Hematopoietic multipotent progenitor cell treated with erythropoietin and hydrocortisone succinate and interleukin-3 and kit ligand, for 8 days (in vitro differentiated cells): Measurements from ENCODE around the gene KCMF1.

Experiments
- DNase-seq: peaks from one replicate; pipeline ENCODE4 v3.0.0-alpha.2; 2015

The KCMF1 gene

DNA sequence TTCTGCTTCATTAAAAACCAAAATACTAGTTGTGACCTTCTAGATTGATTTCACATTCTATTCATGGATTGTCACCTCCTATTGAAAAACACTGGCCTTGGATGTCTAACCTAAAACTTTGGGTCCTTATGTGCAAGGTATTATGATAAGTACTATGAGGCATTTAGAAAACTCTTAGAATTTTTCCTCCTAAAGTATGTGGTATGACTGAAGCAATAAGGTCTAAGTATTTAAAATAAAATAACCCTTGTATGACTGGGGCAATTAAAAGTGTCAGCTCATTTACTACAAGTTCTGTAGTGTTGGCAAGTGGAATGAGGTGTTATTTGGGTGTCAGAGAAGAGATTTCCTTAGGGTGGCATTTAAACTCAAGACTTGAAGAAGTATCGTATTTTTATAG lies 15.1 kb downstream of the KCMF1 start:
- no peak for DNase-seq

DNA sequence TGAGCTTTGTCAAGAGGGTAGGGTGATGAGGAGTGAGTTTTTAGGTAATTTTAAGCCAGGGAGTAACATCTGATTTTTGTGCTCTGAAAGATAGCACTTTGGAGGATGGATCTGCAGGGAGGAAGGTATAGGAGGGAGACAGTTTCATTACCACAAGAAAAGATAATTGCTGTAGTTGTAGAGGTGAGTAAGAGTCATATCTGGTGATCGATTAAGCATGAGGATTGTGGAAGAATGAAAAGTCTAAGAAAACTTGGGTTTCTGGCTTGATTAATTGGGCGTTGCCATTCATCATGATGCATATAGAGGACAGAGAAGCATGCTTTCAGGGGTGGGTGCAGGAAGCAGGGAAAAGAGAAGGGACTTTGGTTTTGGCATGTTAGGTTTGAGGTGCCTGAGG lies 18.5 kb downstream of the KCMF1 start:
- DNase-seq = no peak

DNA sequence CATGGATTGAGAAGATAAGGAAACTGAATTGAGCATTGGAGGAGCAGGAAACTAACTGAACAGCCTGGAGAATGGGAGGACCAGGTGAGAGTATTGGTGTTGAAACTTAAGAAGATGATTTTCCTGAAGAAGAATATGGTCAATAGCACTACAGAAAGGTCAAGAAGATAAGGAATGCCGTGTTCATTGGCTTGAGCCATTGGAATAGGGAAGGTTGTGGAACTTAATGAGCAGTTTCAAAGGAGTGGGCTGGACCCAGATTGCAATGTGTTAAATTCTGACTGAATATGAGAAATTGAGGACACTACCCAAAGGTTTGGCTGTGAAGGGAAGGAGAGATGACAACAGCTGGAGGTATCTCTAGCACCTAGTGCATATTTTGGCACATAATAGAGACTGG lies 19.0 kb downstream of the KCMF1 start:
- no peak for DNase-seq

DNA sequence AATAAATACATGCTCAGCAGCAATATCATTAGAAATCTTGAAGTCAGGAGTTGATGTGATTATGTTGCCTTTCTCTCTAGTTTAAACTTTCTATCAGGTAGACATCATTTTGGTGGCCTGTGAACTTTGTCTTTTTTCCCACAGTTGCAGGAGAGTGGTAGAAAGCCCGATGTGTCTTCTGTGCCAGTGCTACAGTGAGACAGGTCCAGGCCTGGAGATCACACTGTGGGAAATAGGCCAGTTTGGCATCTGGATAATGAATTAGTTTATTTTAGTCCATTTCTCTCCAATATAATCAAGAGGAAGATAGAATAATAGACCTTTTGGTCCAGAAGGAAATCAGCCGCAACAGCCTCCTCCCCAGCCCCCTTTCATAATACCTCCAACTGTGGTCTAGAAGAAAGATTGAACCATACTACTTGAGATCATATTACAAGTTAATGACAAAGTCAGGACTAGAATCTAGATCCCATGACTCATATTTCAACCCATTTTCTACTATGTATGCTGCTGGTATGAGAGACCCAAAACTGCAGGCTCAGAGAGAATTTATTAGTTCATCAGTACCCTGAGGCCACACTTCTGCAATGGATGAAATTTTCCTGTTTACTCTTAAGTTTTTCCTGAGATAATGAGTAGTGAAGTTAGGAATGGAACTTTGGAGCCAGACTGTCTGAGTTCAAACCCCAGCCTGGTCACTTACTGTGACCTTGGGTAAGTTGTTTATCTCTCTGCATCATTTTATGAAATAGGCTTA lies 20.6 kb downstream of the KCMF1 start:
- no peak for DNase-seq

DNA sequence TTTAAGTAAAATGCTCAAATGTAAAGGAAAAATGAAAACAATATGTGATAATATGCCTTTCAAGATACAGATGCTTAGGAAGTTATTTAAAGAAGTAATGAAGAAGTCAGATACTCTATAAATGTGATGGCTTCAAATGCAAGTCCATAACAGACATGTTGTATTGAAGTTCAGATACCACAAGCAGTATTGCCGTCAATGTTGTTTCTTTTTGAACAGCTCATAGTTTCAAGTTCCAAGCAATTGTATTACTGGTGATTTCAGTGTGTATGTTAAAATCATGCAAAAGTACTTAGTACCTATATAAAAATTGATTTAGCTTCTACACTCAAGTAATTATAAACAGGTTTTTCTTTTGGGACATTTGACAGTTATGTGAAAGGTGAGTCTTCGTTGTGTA lies 24.9 kb downstream of the KCMF1 start:
- DNase-seq = no peak

DNA sequence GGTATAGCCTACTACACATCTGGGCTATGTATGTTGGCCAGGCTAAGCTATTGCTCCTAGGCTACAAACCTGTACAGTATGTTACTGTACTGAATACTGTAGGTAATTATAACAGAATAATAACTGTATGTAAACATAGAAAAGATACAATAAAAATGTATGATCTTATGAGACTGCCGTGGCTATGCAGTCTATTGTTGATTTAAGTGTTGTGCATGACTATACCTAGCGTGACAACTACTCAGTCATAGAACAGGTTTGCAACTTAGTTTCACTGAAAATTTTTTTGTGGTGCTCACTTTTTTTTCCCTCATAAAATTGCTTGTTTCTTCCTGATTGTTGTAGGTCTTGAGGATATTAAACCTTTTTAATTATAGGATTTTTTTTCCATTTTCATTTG lies 25.9 kb downstream of the KCMF1 start:
- DNase-seq = no peak

DNA sequence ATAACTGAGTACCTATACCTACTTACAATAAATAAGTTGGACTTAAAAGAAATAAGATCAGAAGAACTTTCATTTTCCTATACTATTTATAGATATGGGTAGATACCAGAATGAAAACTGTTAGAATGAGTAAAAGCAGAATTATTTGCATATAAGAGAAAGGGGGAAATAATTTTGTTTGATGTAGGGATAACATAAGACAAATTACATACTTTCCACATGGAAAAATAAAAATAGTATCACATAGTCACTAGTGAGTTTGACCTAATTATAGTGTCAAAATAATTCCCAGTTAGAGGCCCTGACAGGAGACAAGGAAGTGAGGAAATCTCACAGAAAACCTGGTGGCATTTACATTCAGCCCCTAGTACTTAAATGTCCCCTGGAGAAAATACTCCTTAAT lies 28.6 kb downstream of the KCMF1 start:
- no peak for DNase-seq

DNA sequence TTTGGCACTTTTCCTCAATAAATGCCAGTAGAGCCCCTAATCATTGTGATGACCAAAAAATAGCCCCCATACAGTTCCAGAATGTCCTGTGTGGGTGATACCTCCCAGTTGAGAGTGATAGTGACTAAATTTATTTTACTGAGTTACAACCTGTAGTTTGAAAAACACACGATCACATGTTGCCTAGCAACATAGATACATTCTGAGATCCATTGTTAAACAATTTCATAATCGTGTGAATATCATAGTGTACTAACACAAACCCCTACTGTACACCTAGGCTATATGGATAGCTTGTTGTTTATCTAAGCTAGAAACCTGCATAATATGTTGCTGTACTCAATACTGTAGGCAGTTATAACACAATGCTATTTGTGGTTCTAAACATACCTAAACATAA lies 30.6 kb downstream of the KCMF1 start:
- no peak for DNase-seq

DNA sequence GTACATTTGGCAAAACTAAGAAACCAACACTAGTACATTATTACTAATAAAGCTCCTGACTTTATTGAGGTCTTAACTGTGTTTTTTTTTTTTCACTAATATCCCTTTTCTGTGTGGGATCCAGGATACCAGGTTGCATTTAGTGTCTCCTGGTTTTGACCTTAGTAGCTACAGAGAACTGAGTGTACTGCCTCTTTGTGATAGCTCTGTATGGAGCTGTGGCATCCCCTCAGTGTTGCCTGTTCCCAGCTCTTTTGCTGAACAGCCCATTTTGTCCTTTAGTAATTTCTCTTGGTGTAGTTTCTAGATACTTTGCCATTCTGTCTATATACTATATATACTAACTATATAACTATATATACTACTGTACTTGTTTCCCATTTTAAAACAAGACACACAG lies 31.6 kb downstream of the KCMF1 start:
- DNase-seq = no peak

DNA sequence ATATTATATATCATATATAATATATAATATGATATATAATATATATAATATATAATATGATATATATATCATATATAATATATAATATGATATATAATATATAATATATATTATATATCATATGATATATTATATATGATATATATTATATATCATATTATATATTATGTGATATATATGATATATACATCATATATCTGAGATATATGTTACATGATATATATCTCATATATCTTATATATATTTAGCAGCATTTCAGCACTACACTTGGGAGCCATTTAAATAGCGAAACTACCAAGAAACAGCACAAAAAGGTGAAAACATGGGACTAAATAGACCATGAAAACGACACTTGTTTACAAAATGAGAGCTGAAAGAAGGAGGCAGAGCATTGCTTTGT lies 37.3 kb downstream of the KCMF1 start:
- DNase-seq = no peak

DNA sequence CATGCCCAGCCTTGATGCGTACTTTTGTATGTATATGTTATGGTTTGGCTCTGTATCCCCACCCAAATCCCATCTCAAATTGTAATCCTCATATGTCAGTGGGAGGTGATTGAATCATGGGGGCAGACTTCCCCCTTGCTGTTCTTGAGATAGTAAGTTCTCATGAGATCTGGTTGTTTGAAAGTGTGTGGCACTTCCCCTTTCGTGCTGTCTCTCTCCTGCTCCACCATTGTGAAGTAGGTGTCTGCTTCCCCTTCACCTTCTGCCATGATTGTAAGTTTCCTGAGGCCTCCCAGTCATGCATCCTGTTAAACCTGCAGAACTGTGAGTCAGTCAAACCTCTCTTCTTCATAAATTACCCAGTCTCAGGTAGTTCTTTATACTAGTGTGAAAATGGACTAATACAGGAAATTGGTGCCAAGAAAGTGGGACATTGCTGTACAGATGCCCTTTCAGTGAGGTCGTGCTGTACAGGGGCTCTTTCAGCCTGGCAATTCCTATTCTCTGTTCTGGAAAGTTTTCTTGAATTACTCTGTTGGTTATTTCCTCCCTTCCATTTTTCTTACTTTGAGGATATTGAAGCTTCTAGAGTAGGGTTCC lies 38.2 kb downstream of the KCMF1 start:
- DNase-seq = peak; percentile 20

DNA sequence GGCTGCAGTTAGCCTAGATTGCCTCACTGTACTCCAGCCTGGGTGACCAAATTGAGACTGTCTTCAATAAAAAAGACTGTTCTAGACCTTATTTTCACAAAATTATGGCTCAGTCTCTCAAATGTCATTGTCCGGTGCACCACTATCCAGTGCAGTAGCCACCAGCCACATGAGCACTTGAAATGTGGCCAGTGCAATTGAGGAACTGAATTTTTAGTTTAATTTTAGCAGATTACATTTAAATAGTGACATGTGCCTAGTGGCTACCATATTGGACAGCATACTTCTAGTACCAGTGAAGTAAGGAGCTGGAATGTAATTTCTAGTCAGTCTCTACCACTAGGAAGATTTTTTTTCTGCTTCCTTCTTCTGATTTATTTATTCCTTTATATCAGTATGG lies 39.4 kb downstream of the KCMF1 start:
- no peak for DNase-seq

DNA sequence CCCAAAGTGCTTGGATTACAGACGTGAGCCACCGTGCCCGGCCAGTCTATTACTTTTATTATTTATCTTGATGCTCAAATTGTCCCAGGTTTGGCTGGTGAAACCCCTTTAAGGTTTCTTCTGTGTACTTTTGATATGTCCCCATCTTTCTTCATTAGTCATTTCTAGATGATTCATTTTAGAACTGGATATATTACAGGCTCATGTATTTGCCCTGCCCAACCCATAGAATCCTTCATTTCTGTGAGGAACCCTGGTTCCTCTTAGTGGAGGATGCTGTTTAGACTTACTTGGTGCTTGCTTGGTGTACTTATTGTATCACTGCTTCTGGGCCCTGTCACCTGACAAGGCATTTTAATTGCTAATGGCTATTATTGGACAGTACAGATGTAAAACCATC lies 40.1 kb downstream of the KCMF1 start:
- no peak for DNase-seq

DNA sequence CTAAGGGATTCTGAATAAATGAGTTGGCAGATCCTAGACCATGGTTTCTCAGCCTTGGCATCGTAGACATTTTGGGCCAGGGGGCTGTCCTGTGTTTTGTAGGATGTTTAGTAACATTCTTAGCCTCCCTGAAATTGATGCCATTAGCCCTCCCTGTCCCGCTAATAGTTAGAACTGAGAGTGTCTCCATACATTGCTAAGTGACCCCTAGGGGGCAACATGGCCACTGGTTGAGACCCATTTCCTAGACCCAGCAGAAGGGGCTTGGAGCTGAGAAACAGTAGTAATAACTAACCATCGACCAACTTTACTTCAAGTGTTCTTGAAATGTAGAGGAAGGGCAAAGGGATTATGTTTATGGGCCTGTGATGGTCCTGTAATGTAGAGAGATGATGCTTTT lies 40.8 kb downstream of the KCMF1 start:
- peak; percentile 36 for DNase-seq

DNA sequence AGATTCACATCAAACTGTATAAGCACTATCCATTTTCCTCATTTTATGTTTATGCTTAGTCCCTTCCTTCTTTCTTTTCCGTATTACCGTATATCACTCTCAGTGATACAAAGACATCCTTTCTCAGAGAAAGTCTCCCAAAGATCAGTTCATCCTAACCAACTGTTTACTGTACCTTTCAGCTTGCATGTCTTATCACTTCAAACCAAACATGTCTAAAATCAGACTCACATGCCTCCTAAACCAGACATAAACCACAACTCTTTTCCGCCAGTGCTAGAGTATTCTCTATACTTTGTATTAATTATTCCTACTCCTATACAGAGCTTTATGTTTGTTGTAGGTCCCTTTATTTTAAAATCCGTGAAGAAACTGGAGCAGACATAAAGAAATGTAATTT lies 41.5 kb downstream of the KCMF1 start:
- DNase-seq = peak; percentile 58

DNA sequence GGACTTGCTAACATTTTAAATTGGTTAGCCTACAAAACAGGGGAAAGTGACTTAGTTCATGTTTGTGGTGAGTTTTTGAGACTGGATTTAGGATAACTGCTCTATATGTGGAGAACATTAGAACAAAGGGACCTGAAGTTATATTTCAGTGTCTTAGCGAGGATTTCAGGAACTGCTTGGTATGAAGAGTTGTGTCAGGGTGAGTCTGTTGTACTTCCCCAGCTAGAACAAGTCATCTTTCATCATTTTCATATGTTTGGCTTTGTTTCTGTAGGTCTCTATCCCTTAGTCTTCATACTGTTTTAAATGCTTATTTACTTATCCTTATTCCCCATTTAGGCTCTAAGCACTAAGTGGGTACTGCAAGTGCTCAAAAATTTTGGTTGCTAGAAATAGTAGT lies 41.9 kb downstream of the KCMF1 start:
- no peak for DNase-seq

DNA sequence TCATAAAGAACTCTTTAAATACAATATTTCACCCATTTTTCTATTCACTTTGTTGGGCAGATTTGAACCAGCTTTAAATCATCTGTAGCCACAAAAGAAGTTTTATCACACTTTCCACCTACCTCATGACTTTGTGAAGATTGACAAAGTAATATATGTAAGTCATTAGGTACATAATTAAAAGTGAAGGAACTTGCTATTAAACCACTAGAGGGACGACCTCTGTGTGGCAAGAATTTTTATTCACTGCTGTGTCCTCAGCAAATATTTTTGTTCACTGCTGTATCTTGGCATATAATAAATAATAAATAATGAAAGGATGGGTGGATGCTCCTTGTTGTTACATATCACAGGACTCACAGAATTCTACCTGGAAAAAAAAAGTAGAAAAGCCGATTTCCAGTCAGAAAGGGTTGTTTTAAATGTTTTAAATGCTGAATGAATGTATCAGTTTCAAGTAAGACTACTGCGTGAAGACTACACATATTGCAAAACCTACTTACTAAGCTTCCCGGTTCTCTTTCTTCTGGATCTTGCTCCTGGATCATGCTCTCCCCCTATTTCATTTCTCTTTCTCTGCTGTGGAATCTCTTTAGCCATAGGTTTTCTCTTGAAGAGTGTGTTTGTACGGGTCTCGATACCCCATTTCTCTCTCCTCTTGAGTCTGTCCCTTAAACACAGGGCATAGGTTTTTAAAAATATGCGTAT lies 44.8 kb downstream of the KCMF1 start:
- peak; percentile 28 for DNase-seq

DNA sequence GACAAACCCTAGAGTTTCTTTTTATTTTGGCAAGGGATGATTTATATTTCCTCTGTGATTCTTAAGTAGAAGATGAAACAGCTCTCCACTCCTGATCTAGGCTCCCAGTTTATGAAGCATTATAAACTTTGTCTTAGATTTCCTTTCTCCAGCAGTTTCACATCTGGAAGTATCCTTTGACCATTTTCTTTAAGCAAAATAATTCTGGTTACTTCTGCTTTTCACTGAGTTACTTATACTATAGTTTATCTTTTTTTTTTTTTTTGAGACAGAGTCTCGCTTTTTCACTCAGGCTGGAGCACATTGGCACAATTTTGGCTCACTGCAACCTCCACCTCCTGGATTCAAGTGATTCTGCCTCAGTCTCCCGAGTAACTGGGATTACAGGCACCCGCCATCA lies 45.5 kb downstream of the KCMF1 start:
- DNase-seq = no peak

DNA sequence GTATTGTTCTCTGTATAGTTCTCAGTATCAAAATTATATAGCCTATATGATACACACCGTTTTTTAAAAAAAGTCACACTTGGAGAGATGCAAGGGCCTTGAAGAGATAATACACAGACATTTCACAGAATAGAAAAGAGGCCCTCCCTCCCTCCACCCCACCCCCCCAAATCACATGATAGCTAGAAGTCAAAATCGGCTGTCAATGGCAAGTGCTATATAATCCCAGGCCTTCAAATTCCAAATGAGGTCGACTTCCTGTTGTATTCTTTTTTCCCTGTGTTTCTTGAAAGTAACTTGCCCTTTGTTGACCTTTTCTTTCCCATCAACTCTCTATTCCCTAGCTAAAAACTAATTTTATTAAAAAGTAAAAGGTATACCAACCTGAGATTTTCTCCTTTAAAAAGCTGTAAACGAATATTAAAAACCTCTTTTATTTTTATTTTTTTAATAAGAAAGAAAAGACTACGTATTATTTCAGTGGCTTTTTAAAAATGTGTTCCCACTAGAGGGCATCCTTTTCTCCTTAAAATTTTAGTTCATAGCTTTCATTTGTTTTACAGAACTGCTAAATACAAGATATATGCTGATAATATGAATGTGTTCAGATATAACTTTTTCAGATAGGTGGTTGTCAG lies 46.6 kb downstream of the KCMF1 start:
- DNase-seq = peak; percentile 48

DNA sequence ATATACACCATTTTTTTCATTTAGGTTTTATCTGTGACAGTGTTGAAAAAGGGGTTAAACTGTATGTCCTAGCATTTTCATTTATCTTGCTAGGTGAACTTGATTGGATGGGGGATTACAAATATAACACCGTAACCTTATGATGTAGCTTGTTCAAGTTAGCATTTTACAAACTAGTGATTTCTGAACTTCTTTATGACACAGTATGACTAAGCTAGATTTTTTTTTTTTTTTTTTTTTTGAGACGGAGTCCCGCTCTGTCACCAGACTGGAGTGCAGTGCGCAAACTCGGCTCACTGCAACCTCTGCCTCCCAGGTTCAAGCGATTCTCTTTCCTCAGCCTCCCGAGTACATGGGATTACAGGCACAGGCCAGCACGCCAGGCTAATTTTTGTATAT lies 47.1 kb downstream of the KCMF1 start:
- no peak for DNase-seq

DNA sequence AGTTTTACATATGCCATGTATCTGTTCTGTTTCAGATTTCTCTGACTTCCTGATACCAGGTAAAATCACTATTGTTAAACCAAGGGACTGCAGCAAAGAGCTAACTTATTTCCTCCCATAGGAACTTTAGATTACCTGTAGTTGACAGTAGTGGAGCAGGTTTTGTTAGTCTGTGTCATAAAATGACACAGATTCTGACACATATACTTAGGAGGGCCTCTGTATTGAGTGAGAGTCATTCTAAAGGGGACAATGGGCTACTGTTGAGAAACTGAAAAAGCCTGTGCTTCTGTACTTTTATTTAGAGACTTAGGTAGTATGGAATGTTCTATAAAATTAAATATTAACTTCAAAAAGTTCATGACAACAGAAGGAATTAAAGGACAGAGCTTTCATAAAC lies 48.2 kb downstream of the KCMF1 start:
- no peak for DNase-seq

DNA sequence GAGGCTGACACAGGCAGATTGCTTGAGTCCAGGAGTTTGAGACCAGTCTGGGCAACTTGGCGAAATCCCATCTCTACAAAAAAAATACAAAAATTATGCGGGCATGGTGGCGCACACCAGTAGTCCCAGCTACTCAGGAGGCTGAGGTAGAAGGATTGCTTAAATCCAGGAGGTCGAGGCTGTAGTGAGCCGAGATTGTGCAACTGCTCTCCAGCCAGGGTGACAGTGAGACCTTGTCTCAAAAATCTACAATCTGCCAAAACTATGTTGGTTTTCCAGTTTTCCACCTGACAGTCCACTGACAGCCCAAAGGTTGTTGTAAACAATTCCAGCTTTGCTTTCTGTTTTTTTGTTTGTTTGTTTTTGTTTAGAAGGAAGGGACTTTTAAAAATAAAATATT lies 51.3 kb downstream of the KCMF1 start:
- DNase-seq = no peak

DNA sequence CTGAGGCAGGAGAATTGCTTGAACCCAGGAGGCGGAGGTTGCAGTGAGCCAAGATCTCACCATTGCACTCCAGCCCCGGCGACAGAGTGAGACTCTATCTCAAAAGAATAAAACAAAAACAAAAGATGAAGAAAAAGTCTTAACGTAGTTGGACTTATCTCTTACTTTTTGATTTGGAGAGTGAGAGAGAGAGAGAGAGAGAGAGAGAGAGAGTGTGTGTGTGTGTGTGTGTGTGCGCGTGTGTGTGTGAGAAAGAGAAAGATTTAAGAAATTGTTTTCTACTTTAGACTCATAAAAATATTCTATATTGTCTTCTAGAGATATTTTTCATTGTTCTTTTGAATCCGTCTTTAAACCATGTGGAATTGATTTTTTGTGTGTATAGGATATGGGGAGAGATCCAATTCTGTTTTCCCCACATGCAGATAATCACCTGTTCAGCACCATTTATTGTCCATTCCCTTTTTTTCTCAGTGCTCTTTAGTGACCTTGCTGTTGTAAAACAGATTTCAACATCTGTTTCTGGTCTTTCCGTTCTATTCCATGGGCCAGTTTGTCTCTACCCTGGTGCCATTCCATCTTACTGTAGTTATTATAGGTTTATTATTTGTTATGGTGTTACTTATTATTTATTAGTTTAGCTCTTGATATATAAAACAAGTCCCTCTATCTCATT lies 53.5 kb downstream of the KCMF1 start:
- DNase-seq = no peak
